Omental fat pad (tissue), 4 donors: ENCODE measurements around the gene LRFN2. TPM values are rescaled to one million over a fixed set of nuclear protein-coding genes. Genes with fewer than 3 reads are reported as not detected.

ENCODE experiments used
- ATAC-seq: fragments of 150-250 bp; one replicate; pipeline ENCODE4 v1.9.1; 2016; ENCODE audit warnings: mild to moderate bottlenecking, moderate library complexity; ENCODE audit not compliant: low FRiP score
- DNase-seq: peaks from one replicate; pipeline ENCODE4 v3.0.0-alpha.2; 2019; ENCODE audit warnings: low spot score
- CTCF ChIP-seq, 3 donors: fragments of 450-650 bp; IDR thresholded peaks; one replicate each; pipeline ENCODE4 v1.5.1; 2016 to 2017; ENCODE audit warnings: antibody characterized with exemption in 3 of 3, mild to moderate bottlenecking in 3 of 3, moderate library complexity in 2 of 3
- total RNA-seq, 4 donors: library from RNA; depleted of rRNA; stranded (reverse); fragments of >200 nt; gene quantifications; one replicate each; pipeline ENCODE4 v1.1.0, GENCODE V29; 2016

LRFN2 gene
- total RNA-seq, 4 donors from 2014 or later = not detected

- no peak for DNase-seq
- no peak for ATAC-seq
- TF ChIP-seq CTCF (IDR thresholded peaks at IDR 0.05) = no peak
Measured at GRCh38 chr6:40626886-40627285, 39.7 kb upstream of the LRFN2 start.

GRCh38 chr6:40623932-40624331 is 36.8 kb upstream of the LRFN2 start:
- ATAC-seq = no peak
- no peak for TF ChIP-seq CTCF (IDR thresholded peaks at IDR 0.05)
- no peak for DNase-seq

GRCh38 chr6:40623178-40623577 is 36.0 kb upstream of the LRFN2 start:
- no peak for TF ChIP-seq CTCF (IDR thresholded peaks at IDR 0.05)
- ATAC-seq (no peak), DNase-seq (no peak)

GRCh38 chr6:40620574-40621240 is 33.5 kb upstream of the LRFN2 start:
- no peak for TF ChIP-seq CTCF (IDR thresholded peaks at IDR 0.05)
- no peak for ATAC-seq
- DNase-seq = no peak

GRCh38 chr6:40614671-40615070 is 27.5 kb upstream of the LRFN2 start:
- DNase-seq (no peak), ATAC-seq (no peak)
- TF ChIP-seq CTCF (IDR thresholded peaks at IDR 0.05) = no peak

- TF ChIP-seq CTCF (IDR thresholded peaks at IDR 0.05) = no peak
- no peak for DNase-seq
- no peak for ATAC-seq
Measured at GRCh38 chr6:40611912-40612311, 24.7 kb upstream of the LRFN2 start.

- ATAC-seq = no peak
- TF ChIP-seq CTCF (IDR thresholded peaks at IDR 0.05) = no peak
- no peak for DNase-seq
Measured at GRCh38 chr6:40611434-40611833, 24.3 kb upstream of the LRFN2 start.
